H1 (cell line): ENCODE measurements around the gene TOM1. TPM values are rescaled to one million over a fixed set of nuclear protein-coding genes. Genes with fewer than 3 reads are reported as not detected.

ENCODE experiments used
- CTCF ChIA-PET: fragments of 300-600 bp; sonication (Branson Sonifier 250); formaldehyde crosslinking; loops from one replicate; lab custom pipeline; 2021; ENCODE audit not compliant: partially characterized antibody; lab: Charles Lee
- POLR2A ChIA-PET: fragments of 300-600 bp; sonication (Branson Sonifier 250); formaldehyde crosslinking; loops from one replicate; lab custom pipeline; 2021; ENCODE audit warnings: inconsistent platforms; ENCODE audit not compliant: partially characterized antibody; lab: Charles Lee
- DNase-seq, 2 experiments: peaks; one replicate each; pipeline versions ENCODE4 v3.0.0 to v3.0.0-alpha.2; 2010 to 2022; ENCODE audit warnings: low spot score in 2 of 2, low read depth in 1 of 2, mixed read lengths in 1 of 2
- FAIRE-seq: peaks from 2 replicates; lab custom pipeline; 2011; peaks lifted over from hg19 to GRCh38; lab: Jason Lieb, UNC
- H2AFZ ChIP-seq: 2 replicates; pipeline ENCODE4 v1.8.1; 2012; ENCODE audit warnings: low read length, inconsistent platforms
- H2AK5ac ChIP-seq: 2 replicates; pipeline ENCODE4 v1.6.1; 2013; ENCODE audit warnings: low read depth, low read length
- H2BK120ac ChIP-seq: replicated peaks from 2 replicates; pipeline ENCODE3; 2013; ENCODE audit warnings: low read depth, low read length, inconsistent platforms
- H2BK12ac ChIP-seq: 2 replicates; pipeline ENCODE4 v1.6.1; 2013; ENCODE audit warnings: low read depth, low read length
- H2BK15ac ChIP-seq: 2 replicates; pipeline ENCODE4 v1.6.1; 2013; ENCODE audit warnings: low read length
- H2BK20ac ChIP-seq: 2 replicates; pipeline ENCODE4 v1.6.1; 2013; ENCODE audit warnings: low read length
- H2BK5ac ChIP-seq: 2 replicates; pipeline ENCODE4 v1.6.1; 2013; ENCODE audit warnings: low read depth, low read length
- H3K14ac ChIP-seq: 2 replicates; pipeline ENCODE4 v1.6.1; 2013; ENCODE audit warnings: inconsistent platforms; ENCODE audit not compliant: insufficient read length
- H3K18ac ChIP-seq: 2 replicates; pipeline ENCODE4 v1.6.1; 2013; ENCODE audit warnings: low read length; ENCODE audit errors: extremely low read depth
- H3K23ac ChIP-seq: 2 replicates; pipeline ENCODE4 v1.6.1; 2013; ENCODE audit warnings: inconsistent platforms; ENCODE audit not compliant: insufficient read length
- H3K23me2 ChIP-seq: 2 replicates; pipeline ENCODE4 v1.6.1; 2013; ENCODE audit warnings: low read depth, low read length
- H3K27ac ChIP-seq: 2 replicates; pipeline ENCODE4 v1.6.1; 2011; ENCODE audit warnings: low read depth, low read length, inconsistent platforms
- H3K27me3 ChIP-seq, 4 experiments: replicated peaks in 1 of 4; 1 replicate in 1 of 4; 2 replicates in 3 of 4; pipeline versions ENCODE4 v1.6.1 to v1.8.1; 2011 to 2013; ENCODE audit warnings: low read length in 3 of 4, mild to moderate bottlenecking in 3 of 4, inconsistent platforms in 2 of 4, mixed read lengths in 2 of 4, moderate library complexity in 1 of 4; ENCODE audit not compliant: control insufficient read depth in 3 of 4, insufficient read depth in 3 of 4; ENCODE audit errors: extremely low read depth in 1 of 4
- H3K36me3 ChIP-seq, 4 experiments: 2 replicates each; pipeline versions ENCODE4 v1.6.1 to v1.8.1; 2011 to 2013; ENCODE audit warnings: mild to moderate bottlenecking in 4 of 4, low read length in 3 of 4, moderate library complexity in 2 of 4, control low read depth in 1 of 4, inconsistent platforms in 1 of 4; ENCODE audit not compliant: insufficient read depth in 4 of 4, control insufficient read depth in 2 of 4
- H3K4ac ChIP-seq: replicated peaks from 2 replicates; pipeline ENCODE3; 2013; ENCODE audit warnings: low read length, low read depth, mixed read lengths, inconsistent platforms; ENCODE audit not compliant: insufficient read length
- H3K4me1 ChIP-seq, 4 experiments: replicated peaks in 1 of 4; 1 replicate in 1 of 4; 2 replicates in 3 of 4; pipeline versions ENCODE4 v1.6.1 to v1.8.1; 2011 to 2013; ENCODE audit warnings: low read length in 3 of 4, inconsistent platforms in 2 of 4, mixed read lengths in 1 of 4; ENCODE audit not compliant: insufficient read depth in 4 of 4, control insufficient read depth in 3 of 4
- H3K4me2 ChIP-seq, 2 experiments: 2 replicates each; pipeline versions ENCODE4 v1.6.1 to v1.8.1; 2011 to 2013; ENCODE audit warnings: low read depth in 2 of 2, low read length in 2 of 2, control low read depth in 1 of 2, inconsistent platforms in 1 of 2, mild to moderate bottlenecking in 1 of 2; ENCODE audit not compliant: insufficient read depth in 1 of 2
- H3K4me3 ChIP-seq, 4 experiments: fragments of 200-600, 300-600 bp in 1 of 4; sonication (generic), shearing (Covaris generic), sonication (Bioruptor Twin) in 1 of 4; 2 replicates each; pipeline versions ENCODE4 v1.5.1 to v1.8.1; 2011 to 2016; ENCODE audit warnings: low read length in 4 of 4, low read depth in 3 of 4, control low read depth in 2 of 4, inconsistent platforms in 2 of 4, mild to moderate bottlenecking in 2 of 4, mixed read lengths in 1 of 4, moderate library complexity in 1 of 4; ENCODE audit not compliant: insufficient read depth in 2 of 4; ENCODE audit errors: extremely low read depth in 1 of 4
- H3K56ac ChIP-seq: replicated peaks from 2 replicates; pipeline ENCODE3; 2013; ENCODE audit warnings: low read depth, mild to moderate bottlenecking, mixed read lengths, low read length, inconsistent platforms; ENCODE audit not compliant: insufficient read length
- H3K79me1 ChIP-seq: 2 replicates; pipeline ENCODE4 v1.6.1; 2013; ENCODE audit warnings: low read depth, low read length, control low read depth
- H3K79me2 ChIP-seq, 2 experiments: 2 replicates each; pipeline versions ENCODE4 v1.6.1 to v1.8.1; 2012 to 2013; ENCODE audit warnings: low read length in 2 of 2, mild to moderate bottlenecking in 2 of 2, inconsistent platforms in 1 of 2; ENCODE audit not compliant: insufficient read depth in 2 of 2, control insufficient read depth in 1 of 2
- H3K9ac ChIP-seq, 4 experiments: replicated peaks in 1 of 4; 1 replicate in 1 of 4; 2 replicates in 3 of 4; pipeline versions ENCODE4 v1.6.1 to v1.8.1; 2011 to 2013; ENCODE audit warnings: low read depth in 3 of 4, low read length in 3 of 4, control low read depth in 2 of 4, mild to moderate bottlenecking in 2 of 4, moderate library complexity in 2 of 4, inconsistent platforms in 1 of 4; ENCODE audit errors: extremely low read depth in 1 of 4
- H3K9me3 ChIP-seq, 2 experiments: 2 replicates each; pipeline versions ENCODE4 v1.6.1 to v1.8.1; 2012 to 2013; ENCODE audit warnings: mild to moderate bottlenecking in 2 of 2, moderate library complexity in 2 of 2, control low read depth in 1 of 2, inconsistent platforms in 1 of 2, low read depth in 1 of 2, low read length in 1 of 2, mixed read lengths in 1 of 2; ENCODE audit not compliant: insufficient read depth in 2 of 2
- H4K20me1 ChIP-seq, 2 experiments: replicated peaks in 1 of 2; 2 replicates each; pipeline versions ENCODE3 to v1.8.1; 2011 to 2013; ENCODE audit warnings: inconsistent platforms in 2 of 2, low read length in 2 of 2, mild to moderate bottlenecking in 1 of 2; ENCODE audit not compliant: insufficient read depth in 2 of 2, control insufficient read depth in 1 of 2
- H4K5ac ChIP-seq: 2 replicates; pipeline ENCODE4 v1.6.1; 2013; ENCODE audit warnings: low read length, low read depth, mixed read lengths, inconsistent platforms; ENCODE audit not compliant: insufficient read length
- H4K8ac ChIP-seq: 2 replicates; pipeline ENCODE4 v1.8.0; 2013; ENCODE audit warnings: mild to moderate bottlenecking, moderate library complexity, low read length, inconsistent platforms; ENCODE audit not compliant: insufficient read depth; ENCODE audit errors: extremely low read depth
- H4K91ac ChIP-seq: replicated peaks from 2 replicates; pipeline ENCODE3; 2013; ENCODE audit warnings: low read length, mixed read lengths, inconsistent platforms; ENCODE audit not compliant: insufficient read length
- CBX5 ChIP-seq: fragments of 300-800, 300-1000 bp; sonication (generic); IDR thresholded peaks from 2 replicates; pipeline ENCODE4 v1.7.1; 2016; ENCODE audit warnings: antibody characterized with exemption, low read length, low read depth
- CEBPB ChIP-seq: IDR thresholded peaks from 2 replicates; pipeline ENCODE4 v1.6.1; 2012; ENCODE audit warnings: low read depth, low read length
- EZH2 ChIP-seq: fragments of 200-600 bp; sonication (generic); IDR thresholded peaks from 2 replicates; pipeline ENCODE4 v1.7.1; 2012; ENCODE audit warnings: low read depth, mild to moderate bottlenecking, moderate library complexity, low read length, inconsistent platforms; ENCODE audit not compliant: severe bottlenecking
- GTF2F1 ChIP-seq: IDR thresholded peaks from 2 replicates; pipeline ENCODE4 v1.6.1; 2012; ENCODE audit warnings: low read depth, low read length, improper control_type of control experiment, borderline replicate concordance
- KDM4A ChIP-seq: IDR thresholded peaks from one replicate; pipeline ENCODE4 v1.7.1; 2012; ENCODE audit warnings: low read depth, mild to moderate bottlenecking, moderate library complexity, low read length, inconsistent platforms; ENCODE audit not compliant: severe bottlenecking
- KDM5A ChIP-seq: fragments of 200-600 bp; IDR thresholded peaks from 2 replicates; pipeline ENCODE4 v1.7.1; 2012; ENCODE audit warnings: mild to moderate bottlenecking, low read length, inconsistent platforms, mixed read lengths
- MAFK ChIP-seq: IDR thresholded peaks from 2 replicates; pipeline ENCODE4 v1.6.1; 2012; ENCODE audit warnings: low read depth, mild to moderate bottlenecking, improper control_type of control experiment, low read length
- RBBP5 ChIP-seq: IDR thresholded peaks from 2 replicates; pipeline ENCODE4 v1.7.1; 2012; ENCODE audit warnings: low read depth, mild to moderate bottlenecking, inconsistent platforms, low read length, moderate library complexity, borderline replicate concordance
- SAP30 ChIP-seq: fragments of 300-600 bp; sonication (generic); IDR thresholded peaks from 2 replicates; pipeline ENCODE4 v1.7.1; 2012; ENCODE audit warnings: low read length, moderate library complexity, mild to moderate bottlenecking, inconsistent platforms; ENCODE audit not compliant: insufficient read depth, insufficient replicate concordance
- SP1 ChIP-seq: IDR thresholded peaks from 2 replicates; pipeline ENCODE4 v1.6.1; 2011; ENCODE audit warnings: low read depth, low read length
- SP4 ChIP-seq: IDR thresholded peaks from 2 replicates; pipeline ENCODE4 v1.6.1; 2012; ENCODE audit warnings: low read length, inconsistent platforms
- SUZ12 ChIP-seq: fragments of 200-600 bp; sonication (generic); IDR thresholded peaks from 2 replicates; pipeline ENCODE4 v1.6.1; 2012; ENCODE audit warnings: mild to moderate bottlenecking, inconsistent platforms, low read length, moderate library complexity, mixed read lengths
- TAF7 ChIP-seq: optimal IDR thresholded peaks from 2 replicates; pipeline ENCODE3; 2011; ENCODE audit warnings: low read depth, mild to moderate bottlenecking, inconsistent platforms, low read length, moderate library complexity, borderline replicate concordance
- ZNF274 ChIP-seq: IDR thresholded peaks from 2 replicates; pipeline ENCODE4 v1.7.0; 2012; ENCODE audit warnings: low read length, borderline replicate concordance; ENCODE audit errors: extremely low read depth
- WGBS, 2 experiments: shearing (Covaris generic) in 1 of 2; methylation state at CpG; one replicate each; pipeline versions ENCODE4 v1.1.6 to v1.1.7; 2013 to 2015; ENCODE audit warnings: low lambda C conversion rate in 2 of 2, mixed read lengths in 2 of 2, inconsistent platforms in 1 of 2, low coverage in 1 of 2, missing lambda C conversion rate in 1 of 2; ENCODE audit not compliant: insufficient replicate concordance in 2 of 2, insufficient coverage in 1 of 2, insufficient read length in 1 of 2; ENCODE audit errors: extremely low coverage in 1 of 2, missing lambda C conversion rate in 1 of 2; 5-methylcytosine and 5-hydroxymethylcytosine counted together
- polyA plus RNA-seq, 7 experiments: library from polyadenylated mRNA; depleted of rRNA in 3 of 7; stranded (reverse) in 5 of 7; unstranded in 2 of 7; fragments of >200 nt in 5 of 7; fragments of 200-250 nt in 2 of 7; gene quantifications; 1 replicate in 5 of 7; 2 replicates in 1 of 7; 4 replicates in 1 of 7; pipeline versions ENCODE4 v1.2.1 to v1.2.3, GENCODE V29; 2011 to 2013; ENCODE audit warnings: missing spikeins in 2 of 7, mixed read lengths in 2 of 7
- total RNA-seq: library from RNA; stranded (reverse); fragmentation: NEBNext Ultra II Directional; extraction: Animal tissue kit (Norgen Biotek cat#: 25700); gene quantifications from 2 replicates; pipeline ENCODE4 v1.2.1, GENCODE V29; 2021

Gene TOM1
- total and polyA plus RNA-seq, 2 of the 8 experiments (the other 6 are each of a cell fraction or from before 2014, with no cell fraction given), result 25.1 to 39.2 TPM

GRCh38 chr22:35363566-35364086, 63.9 kb downstream of the TOM1 start:
- Histone ChIP-seq H3K4me1 (no peaks in the 10 kb centered on the region), H3K4me3 (no peak overlapping the region), H3K79me1 (no peaks in the 10 kb centered on the region), H3K79me2 (no peaks in the 10 kb centered on the region), H2BK15ac (no peak overlapping the region), H3K27ac (no peak overlapping the region), H3K9ac (no peak overlapping the region), H3K23ac (no peak overlapping the region), H2BK12ac (no peak overlapping the region), H3K4me2 (no peak overlapping the region), H3K4ac (no peak overlapping the region), H3K36me3 (no peaks in the 10 kb centered on the region), H3K27me3 (no peaks in the 10 kb centered on the region), H3K14ac (no peak overlapping the region), H4K8ac (no peak overlapping the region), H4K5ac (no peak overlapping the region), H3K23me2 (no peaks in the 10 kb centered on the region), H2BK5ac (no peak overlapping the region), H3K9me3 (no peaks in the 10 kb centered on the region), H2AFZ (no peak overlapping the region), H3K56ac (no peak overlapping the region), H2AK5ac (no peak overlapping the region), H2BK20ac (no peak overlapping the region), H3K18ac (no peak overlapping the region), H4K20me1 (no peaks in the 10 kb centered on the region), H2BK120ac (no peak overlapping the region), H4K91ac (no peak overlapping the region)
- WGBS, 2 experiments, result 96% methylated on average over 11 of the region's 11 CpGs; no CpG with 5 or more reads in 1 of the 2 experiments
- CTCF ChIA-PET, result interaction anchor here (1.2 kb wide), 1 partner anchor 11 kb away, joined by 5 read pairs; no protein-coding TSS in a partner anchor
- DNase-seq (no peak), FAIRE-seq (no peak)
- POLR2A ChIA-PET, result interaction anchor here (1.1 to 2.5 kb wide), 2 partner anchors 8 to 51 kb away, joined by 7 to 8 read pairs; no protein-coding TSS in a partner anchor
- TF ChIP-seq KDM4A, result no peak
- TF ChIP-seq SUZ12, result no peak
- TF ChIP-seq MAFK, result no peak
- no peak for TF ChIP-seq TAF7
- no peak for TF ChIP-seq KDM5A
- no peak for TF ChIP-seq CEBPB
- TF ChIP-seq GTF2F1, result no peak
- TF ChIP-seq CBX5, result no peak
- TF ChIP-seq ZNF274, result no peak
- no peak for TF ChIP-seq SP4
- TF ChIP-seq SP1, result no peak
- no peak for TF ChIP-seq EZH2
- TF ChIP-seq SAP30, result no peak
- TF ChIP-seq RBBP5, result no peak
